ENCODE data around the gene SFTA2.

Gene SFTA2

GRCh38 chr6:30966154-30966553, 34.2 kb upstream of the SFTA2 start:
- no peak for DNase-seq (ENCODE audit: low spot score)
- CTCF ChIA-PET: interaction anchor here (0.6 kb wide), 2 partner anchors 52 to 1063 kb away, joined by 3 to 4 read pairs; partner anchors contain the start of gene VARS2
- POLR2A ChIA-PET (ENCODE audit: low non-redundant PET): no interaction called here
- no peak overlapping the region for H3K27ac ChIP-seq
- TF ChIP-seq, protein P1, sequence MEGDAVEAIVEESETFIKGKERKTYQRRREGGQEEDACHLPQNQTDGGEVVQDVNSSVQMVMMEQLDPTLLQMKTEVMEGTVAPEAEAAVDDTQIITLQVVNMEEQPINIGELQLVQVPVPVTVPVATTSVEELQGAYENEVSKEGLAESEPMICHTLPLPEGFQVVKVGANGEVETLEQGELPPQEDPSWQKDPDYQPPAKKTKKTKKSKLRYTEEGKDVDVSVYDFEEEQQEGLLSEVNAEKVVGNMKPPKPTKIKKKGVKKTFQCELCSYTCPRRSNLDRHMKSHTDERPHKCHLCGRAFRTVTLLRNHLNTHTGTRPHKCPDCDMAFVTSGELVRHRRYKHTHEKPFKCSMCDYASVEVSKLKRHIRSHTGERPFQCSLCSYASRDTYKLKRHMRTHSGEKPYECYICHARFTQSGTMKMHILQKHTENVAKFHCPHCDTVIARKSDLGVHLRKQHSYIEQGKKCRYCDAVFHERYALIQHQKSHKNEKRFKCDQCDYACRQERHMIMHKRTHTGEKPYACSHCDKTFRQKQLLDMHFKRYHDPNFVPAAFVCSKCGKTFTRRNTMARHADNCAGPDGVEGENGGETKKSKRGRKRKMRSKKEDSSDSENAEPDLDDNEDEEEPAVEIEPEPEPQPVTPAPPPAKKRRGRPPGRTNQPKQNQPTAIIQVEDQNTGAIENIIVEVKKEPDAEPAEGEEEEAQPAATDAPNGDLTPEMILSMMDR (conservative IDR thresholded peaks at IDR 0.05; ENCODE audit: low read depth): no peak

GRCh38 chr6:30965140-30965601, 33.2 kb upstream of the SFTA2 start:
- ChIA-PET POLR2A (ENCODE audit: low non-redundant PET) (no interaction called here), CTCF (no interaction called here)
- TF ChIP-seq, protein P1 (conservative IDR thresholded peaks at IDR 0.05; ENCODE audit: low read depth): no peak
- no peak for DNase-seq (ENCODE audit: low spot score)
- no peak overlapping the region for H3K27ac ChIP-seq

GRCh38 chr6:30964075-30964474, 32.1 kb upstream of the SFTA2 start:
- POLR2A ChIA-PET (ENCODE audit: low non-redundant PET): no interaction called here
- CTCF ChIA-PET: interaction anchor here (0.6 kb wide), 1 partner anchor 29 kb away, joined by 3 read pairs; no protein-coding TSS in a partner anchor
- no peak overlapping the region for H3K27ac ChIP-seq
- no peak for DNase-seq (ENCODE audit: low spot score)
- TF ChIP-seq, protein P1 (conservative IDR thresholded peaks at IDR 0.05; ENCODE audit: low read depth): no peak

DNA sequence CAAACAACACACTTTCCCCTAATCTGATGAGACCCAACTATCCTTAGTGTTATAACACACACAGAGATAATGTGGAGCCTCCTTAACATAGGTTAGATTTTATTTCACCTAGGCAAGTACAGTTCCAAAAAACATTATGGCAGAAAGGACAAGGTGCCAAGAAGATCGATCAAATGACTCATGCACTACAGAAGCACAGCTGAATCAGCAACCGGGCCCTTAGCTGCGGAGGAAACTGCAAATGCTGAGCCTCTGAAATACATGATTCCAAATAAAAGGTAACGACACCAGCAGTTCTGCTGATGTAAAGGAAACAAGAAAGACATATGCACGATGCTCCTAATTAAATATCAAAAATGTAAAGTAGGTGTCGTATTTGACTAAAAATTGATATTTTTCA, 31.7 kb upstream of the SFTA2 start:
- POLR2A ChIA-PET (ENCODE audit: low non-redundant PET): no interaction called here
- peak; percentile 54 for DNase-seq (ENCODE audit: low spot score)
- CTCF ChIA-PET: no interaction called here

DNA sequence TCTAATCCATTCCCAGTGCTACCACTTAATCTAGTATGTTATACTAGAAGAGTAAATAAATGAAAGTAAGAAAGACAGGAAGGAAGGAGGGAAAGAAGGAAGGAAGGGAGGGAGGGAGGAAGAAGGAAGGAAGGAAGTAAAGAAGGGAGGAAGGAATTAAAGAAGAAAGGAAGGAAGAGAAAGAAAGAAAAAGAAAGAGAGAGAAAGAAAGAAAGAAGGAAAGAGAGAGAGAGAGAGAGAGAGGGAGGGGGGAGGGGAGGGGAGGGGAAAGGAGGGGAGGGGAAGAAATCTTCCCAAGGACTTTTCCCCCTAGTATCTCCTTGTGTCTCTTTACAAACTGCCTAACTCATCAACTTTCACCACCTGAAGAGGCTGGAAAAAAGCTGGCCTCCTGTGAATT, 30.7 kb upstream of the SFTA2 start:
- no peak overlapping the region for H3K27ac ChIP-seq
- ChIA-PET POLR2A (ENCODE audit: low non-redundant PET) (no interaction called here), CTCF (no interaction called here)
- DNase-seq (ENCODE audit: low spot score): no peak
- TF ChIP-seq, protein P1 (conservative IDR thresholded peaks at IDR 0.05; ENCODE audit: low read depth): no peak

More for the DNA sequence above, 31.7 kb upstream of the SFTA2 start:
- TF ChIP-seq, protein P1 (conservative IDR thresholded peaks at IDR 0.05; ENCODE audit: low read depth): no peak
- H3K27ac ChIP-seq: no peak overlapping the region

DNA sequence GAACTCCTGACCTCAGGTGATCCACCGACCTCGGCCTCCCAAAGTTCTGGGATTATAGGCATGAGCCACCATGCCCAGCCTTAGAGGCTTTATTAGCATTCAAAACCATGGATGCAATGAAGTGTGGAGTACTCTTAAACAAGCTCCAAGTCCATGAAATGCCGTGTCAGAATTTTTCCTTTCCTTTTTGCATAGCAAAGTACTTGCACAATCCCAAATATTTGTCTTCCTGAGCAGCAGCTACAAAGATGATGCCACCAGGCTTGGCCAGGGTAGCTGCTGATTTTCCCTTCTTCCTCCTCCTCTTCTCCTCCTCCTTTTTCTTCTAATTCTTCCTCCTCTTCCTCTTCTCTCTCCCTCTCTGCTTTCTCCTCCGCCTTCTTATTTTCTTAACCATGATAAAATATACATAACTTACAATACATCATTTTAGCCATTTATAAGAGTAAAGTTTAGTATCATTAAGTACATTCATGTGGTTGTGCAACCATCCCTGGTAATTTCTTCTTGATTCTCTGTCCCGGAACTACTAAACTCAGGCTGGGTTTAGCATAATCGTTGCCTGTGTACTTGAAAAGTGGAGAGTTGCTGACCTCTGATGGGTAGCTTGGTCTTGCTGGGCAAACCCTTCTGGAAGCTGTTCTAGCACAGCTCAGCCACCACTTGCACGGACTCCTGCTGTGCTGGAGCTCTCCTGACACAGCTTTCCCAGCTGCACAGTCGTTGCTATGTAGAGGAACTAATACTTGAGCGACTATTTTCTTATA, 29.1 kb upstream of the SFTA2 start:
- DNase-seq (ENCODE audit: low spot score): no peak
- no peak overlapping the region for H3K27ac ChIP-seq
- TF ChIP-seq, protein P1 (conservative IDR thresholded peaks at IDR 0.05; ENCODE audit: low read depth): no peak
- ChIA-PET POLR2A (ENCODE audit: low non-redundant PET) (no interaction called here), CTCF (interaction anchor here (0.6 to 1.2 kb wide), 2 partner anchors 45 to 108 kb away, joined by 3 read pairs; no protein-coding TSS in a partner anchor)

Data from RWPE1 (cell line).